Measurements from ENCODE around the gene STK17B.

Gene STK17B

GRCh38 chr2:196183528-196184231 lies 12.3 kb upstream of the STK17B start:
- DNase-seq: no peak

- DNase-seq: peak; percentile 92
These were observed 11.7 kb upstream of the STK17B start for GRCh38 chr2:196183172-196183473.

- peak; percentile 81 for DNase-seq
These were observed 11.2 kb upstream of the STK17B start for GRCh38 chr2:196182439-196183171.

GRCh38 chr2:196181484-196181883 lies 10.1 kb upstream of the STK17B start:
- DNase-seq: peak; percentile 53

- no peak for DNase-seq
These were observed 5.7 kb upstream of the STK17B start for GRCh38 chr2:196177124-196177523.

GRCh38 chr2:196176142-196176738 lies 4.9 kb upstream of the STK17B start:
- DNase-seq: no peak

- DNase-seq: no peak
These were observed 3.0 kb upstream of the STK17B start for GRCh38 chr2:196174404-196174803.

GRCh38 chr2:196173505-196173904 lies 2.1 kb upstream of the STK17B start:
- no peak for DNase-seq

- no peak for DNase-seq
These were observed 1.6 kb upstream of the STK17B start for GRCh38 chr2:196172951-196173350.

- DNase-seq: no peak
These were observed 568 bp upstream of the STK17B start for GRCh38 chr2:196171946-196172345.

- DNase-seq: peak; percentile 59
These were observed 651 bp downstream of the STK17B start for GRCh38 chr2:196170606-196171247.

GRCh38 chr2:196170213-196170605 lies 1.2 kb downstream of the STK17B start:
- DNase-seq: peak; percentile 65

GRCh38 chr2:196169516-196169915 lies 1.9 kb downstream of the STK17B start:
- no peak for DNase-seq

GRCh38 chr2:196168181-196168580 lies 3.2 kb downstream of the STK17B start:
- peak; percentile 56 for DNase-seq

GRCh38 chr2:196167666-196168065 lies 3.7 kb downstream of the STK17B start:
- DNase-seq: peak; percentile 3

- DNase-seq: peak; percentile 14
These were observed 4.5 kb downstream of the STK17B start for GRCh38 chr2:196166876-196167275.

- DNase-seq: peak; percentile 16
These were observed 6.4 kb downstream of the STK17B start for GRCh38 chr2:196165016-196165415.

- no peak for DNase-seq
These were observed 8.1 kb downstream of the STK17B start for GRCh38 chr2:196163285-196163684.

- DNase-seq: no peak
These were observed 8.7 kb downstream of the STK17B start for GRCh38 chr2:196162586-196163175.

- DNase-seq: no peak
These were observed 10.4 kb downstream of the STK17B start for GRCh38 chr2:196160946-196161345.

GRCh38 chr2:196160101-196160500 lies 11.3 kb downstream of the STK17B start:
- DNase-seq: peak; percentile 1

GRCh38 chr2:196159221-196159892 lies 12.0 kb downstream of the STK17B start:
- peak; percentile 17 for DNase-seq

GRCh38 chr2:196155575-196155974 lies 15.8 kb downstream of the STK17B start:
- DNase-seq: no peak

All from NCI-H69 (cell line).